GM23338 (cell line): ENCODE results near the gene TNS3. TPM values are rescaled to one million over a fixed set of nuclear protein-coding genes. Genes with fewer than 3 reads are reported as not detected.

ENCODE experiments used
- ATAC-seq: fragments of 200-7000 bp; cut with Tn5 transposase; 3 replicates; pipeline ENCODE4 v1.9.1; 2020
- DNase-seq: peaks from one replicate; pipeline ENCODE4 v3.0.0-alpha.2; 2015; ENCODE audit warnings: low spot score
- H2AFZ ChIP-seq: fragments of 200-600 bp; sonication (generic); 2 replicates; pipeline ENCODE4 v1.8.0; 2016; ENCODE audit warnings: antibody characterized with exemption, mild to moderate bottlenecking, moderate library complexity
- H3F3A ChIP-seq: fragments of 200-600 bp; sonication (generic); replicated peaks from 2 replicates; pipeline ENCODE4 v1.8.0; 2017; ENCODE audit warnings: antibody characterized with exemption, mixed run types, low read depth
- H3K27ac ChIP-seq: fragments of 200-600 bp; sonication (generic); 2 replicates; pipeline ENCODE4 v1.6.1; 2016; ENCODE audit warnings: low read depth
- H3K27me3 ChIP-seq: fragments of 200-600 bp; sonication (generic); 2 replicates; pipeline ENCODE4 v1.8.0; 2016; ENCODE audit warnings: mild to moderate bottlenecking, mixed run types, moderate library complexity; ENCODE audit not compliant: insufficient read depth
- H3K36me3 ChIP-seq: fragments of 200-600 bp; sonication (generic); 2 replicates; pipeline ENCODE4 v1.8.0; 2016; ENCODE audit warnings: mild to moderate bottlenecking; ENCODE audit not compliant: insufficient read depth
- H3K4me1 ChIP-seq: fragments of 200-600 bp; sonication (generic); 2 replicates; pipeline ENCODE4 v1.8.0; 2016; ENCODE audit warnings: mild to moderate bottlenecking, moderate library complexity; ENCODE audit not compliant: insufficient read depth
- H3K4me2 ChIP-seq: fragments of 200-600 bp; sonication (generic); 2 replicates; pipeline ENCODE4 v1.7.1; 2017; ENCODE audit warnings: mixed run types
- H3K4me3 ChIP-seq: fragments of 200-600 bp; sonication (generic); 2 replicates; pipeline ENCODE4 v1.6.1; 2016; ENCODE audit warnings: mixed run types
- H3K79me2 ChIP-seq: fragments of 200-600 bp; sonication (generic); replicated peaks from 2 replicates; pipeline ENCODE4 v1.8.0; 2017; ENCODE audit warnings: mild to moderate bottlenecking; ENCODE audit not compliant: insufficient read depth
- H3K9me2 ChIP-seq: fragments of 200-600 bp; sonication (generic); 2 replicates; pipeline ENCODE4 v1.8.0; 2017; ENCODE audit not compliant: insufficient read depth
- H4K20me1 ChIP-seq: fragments of 200-600 bp; sonication (generic); replicated peaks from 2 replicates; pipeline ENCODE4 v1.8.0; 2017; ENCODE audit warnings: mild to moderate bottlenecking; ENCODE audit not compliant: insufficient read depth
- H3K27ac Mint-ChIP-seq: 2 replicates; pipeline ENCODE4 v1.8.0; 2020; ENCODE audit warnings: inconsistent platforms, mild to moderate bottlenecking, moderate library complexity, mixed read lengths
- H3K27me3 Mint-ChIP-seq: 3 replicates; pipeline ENCODE4 v1.8.0; 2022; ENCODE audit warnings: low read depth, mild to moderate bottlenecking, moderate library complexity, mixed read lengths, inconsistent platforms; ENCODE audit not compliant: insufficient read depth, poor library complexity
- H3K36me3 Mint-ChIP-seq: 3 replicates; pipeline ENCODE4 v1.8.0; 2021; ENCODE audit warnings: low read depth, mild to moderate bottlenecking, inconsistent platforms, moderate library complexity, mixed read lengths
- H3K4me1 Mint-ChIP-seq: 3 replicates; pipeline ENCODE4 v1.8.0; 2020; ENCODE audit warnings: mild to moderate bottlenecking, inconsistent platforms, mixed read lengths
- H3K4me3 Mint-ChIP-seq: 3 replicates; pipeline ENCODE4 v1.8.0; 2021; ENCODE audit warnings: moderate library complexity, mild to moderate bottlenecking, inconsistent platforms, mixed read lengths
- H3K9me3 Mint-ChIP-seq: 3 replicates; pipeline ENCODE4 v1.8.0; 2020; ENCODE audit warnings: moderate library complexity, mild to moderate bottlenecking, inconsistent platforms, mixed read lengths
- CREB1 ChIP-seq: fragments of 250-450 bp; sonication (Bioruptor Pico); IDR thresholded peaks from 2 replicates; pipeline ENCODE4 v1.5.0; 2020; ENCODE audit warnings: low read depth, mild to moderate bottlenecking, moderate library complexity
- EZH2 ChIP-seq: fragments of 200-600 bp; sonication (generic); IDR thresholded peaks from one replicate; pipeline ENCODE4 v1.8.0; 2017; ENCODE audit warnings: antibody characterized with exemption, mild to moderate bottlenecking, low read depth; ENCODE audit not compliant: unreplicated experiment
- JUNB ChIP-seq: IDR thresholded peaks from one replicate; pipeline ENCODE4 v1.6.1; 2016; ENCODE audit warnings: antibody characterized with exemption; ENCODE audit not compliant: unreplicated experiment
- NANOG ChIP-seq: IDR thresholded peaks from 2 replicates; pipeline ENCODE4 v1.6.1; 2016; ENCODE audit warnings: antibody characterized with exemption, borderline replicate concordance
- POLR2AphosphoS5 ChIP-seq: IDR thresholded peaks from 2 replicates; pipeline ENCODE4 v1.6.1; 2016; ENCODE audit warnings: antibody characterized with exemption, low read depth
- STAT1 ChIP-seq: IDR thresholded peaks from one replicate; pipeline ENCODE4 v1.6.1; 2016; ENCODE audit warnings: antibody characterized with exemption; ENCODE audit not compliant: unreplicated experiment
- ZNF114 ChIP-seq: fragments of 250-450 bp; sonication (Bioruptor Pico); IDR thresholded peaks from 2 replicates; pipeline ENCODE4 v1.5.0; 2020; ENCODE audit warnings: mild to moderate bottlenecking, moderate library complexity
- polyA plus RNA-seq: library from polyadenylated mRNA; unstranded; fragments of >200 nt; fragmentation: Nextera tagmentation; extraction: Ambion mirVana; gene quantifications from 2 replicates; pipeline ENCODE4 v1.2.1, GENCODE V29; 2016
- total RNA-seq: library from RNA; depleted of rRNA; stranded (reverse); fragments of >200 nt; shearing (Covaris generic); gene quantifications from 2 replicates; pipeline ENCODE4 v1.2.3, GENCODE V29; 2014
- TF ChIP-seq, protein P1 (sequence below): fragments of 250-450 bp; sonication (Bioruptor Pico); IDR thresholded peaks from 2 replicates; pipeline ENCODE4 v1.5.0; 2020; ENCODE audit warnings: mild to moderate bottlenecking, moderate library complexity
- TF ChIP-seq, protein P2 (sequence below), 2 experiments: fragments of 200-600 bp in 1 of 2; sonication (generic) in 1 of 2; conservative IDR thresholded peaks; 2 replicates each; pipeline versions ENCODE4 v1.5.1 to v1.6.1; 2016 to 2017; ENCODE audit warnings: antibody characterized with exemption in 2 of 2, low read depth in 2 of 2, mild to moderate bottlenecking in 2 of 2, moderate library complexity in 1 of 2
- TF ChIP-seq, protein P3 (sequence below): IDR thresholded peaks from one replicate; pipeline ENCODE4 v1.6.1; 2018; ENCODE audit warnings: antibody characterized with exemption; ENCODE audit not compliant: unreplicated experiment

TNS3 gene
- total and polyA plus RNA-seq, 2 experiments from 2014 or later: 6.2 to 28.7 TPM

DNA sequence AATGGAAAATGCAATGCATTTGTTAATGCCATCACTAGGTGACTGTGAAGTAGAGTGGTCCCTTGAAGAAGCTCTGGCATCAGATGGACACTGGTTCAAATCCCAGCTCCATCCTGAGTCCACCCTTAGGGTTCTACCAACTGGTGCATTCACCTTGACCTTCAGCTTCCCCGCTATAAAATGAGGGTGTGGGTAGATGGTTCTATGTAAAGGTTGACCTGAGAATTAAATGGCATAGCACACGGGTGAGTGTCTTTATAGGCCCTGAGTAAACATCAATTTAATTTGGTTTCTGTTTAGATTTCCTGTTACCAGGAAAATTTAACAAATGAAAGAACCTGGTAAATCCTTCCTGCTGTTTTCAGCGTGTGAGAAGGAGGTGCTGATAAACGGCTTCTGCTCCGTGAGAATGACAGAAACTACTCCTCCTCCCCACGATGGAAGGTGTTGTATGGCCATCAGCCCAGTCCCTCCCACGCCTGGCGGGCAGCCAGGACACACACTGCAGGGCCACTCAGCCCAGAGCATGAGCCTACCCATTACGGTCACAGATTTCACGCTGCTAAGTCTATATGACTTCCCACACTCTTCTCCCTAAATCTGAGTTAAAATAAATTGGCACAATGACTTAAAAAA is 210.1 kb downstream of the TNS3 start:
- no peaks in the 10 kb centered on the region for H3K36me3 ChIP-seq
- Mint-ChIP-seq H3K27ac (peak overlapping the region; percentile 58; the same call in 1 of the 2 replicates), H3K4me1 (peaks cover 29% of the 10 kb centered on the region), H3K27me3 (peaks cover 10% of the 10 kb centered on the region), H3K36me3 (peaks cover 5% of the 10 kb centered on the region; the same call in 2 of the 3 replicates), H3K9me3 (no peaks in the 10 kb centered on the region), H3K4me3 (no peak overlapping the region)
- no peak overlapping the region for H2AFZ ChIP-seq
- H3K9me2 ChIP-seq: no peaks in the 10 kb centered on the region
- H3K4me2 ChIP-seq: 0 out of 2 replicates have a peak overlapping the region, but pooled peaks have one; percentile 29
- no peaks in the 10 kb centered on the region for H3K79me2 ChIP-seq
- peaks cover 5% of the 10 kb centered on the region; the same call in 1 of the 2 replicates for H3K4me1 ChIP-seq
- 0 out of 2 replicates have a peak overlapping the region, but pooled peaks have one; percentile 48 for H3K27ac ChIP-seq
- no peaks in the 10 kb centered on the region for H3F3A ChIP-seq
- DNase-seq: peak; percentile 30
- H4K20me1 ChIP-seq: no peaks in the 10 kb centered on the region; the same call in none of the 2 replicates
- ATAC-seq: peak; percentile 83
- H3K27me3 ChIP-seq: no peaks in the 10 kb centered on the region
- H3K4me3 ChIP-seq: no peak overlapping the region
- no peak for TF ChIP-seq CREB1 (CRISPR knock-in tag)

DNA sequence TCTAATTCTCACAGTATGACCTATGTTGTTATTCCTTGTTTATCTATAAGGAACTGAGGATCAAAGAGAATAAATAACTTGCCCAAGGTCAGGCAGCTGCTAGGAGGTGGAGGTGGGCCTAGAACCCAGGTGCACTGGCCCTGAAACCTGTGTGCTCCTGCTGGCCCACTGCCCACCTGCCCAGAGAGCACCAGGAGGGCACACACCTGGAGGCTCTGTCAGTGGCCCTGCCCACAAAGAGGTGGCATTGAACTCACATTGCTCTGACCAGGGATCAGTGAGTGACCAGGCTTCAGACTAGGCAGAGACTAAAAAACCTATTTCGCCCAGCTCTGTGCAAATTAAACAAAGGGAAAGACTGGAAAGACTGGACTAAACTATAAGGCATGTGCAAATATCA is 210.6 kb downstream of the TNS3 start:
- Mint-ChIP-seq H3K36me3 (peaks cover 5% of the 10 kb centered on the region; the same call in 2 of the 3 replicates), H3K9me3 (no peaks in the 10 kb centered on the region), H3K4me1 (peaks cover 29% of the 10 kb centered on the region), H3K27me3 (peaks cover 10% of the 10 kb centered on the region), H3K4me3 (no peak overlapping the region), H3K27ac (no peak overlapping the region)
- H3K36me3 ChIP-seq: no peaks in the 10 kb centered on the region
- no peak overlapping the region for H2AFZ ChIP-seq
- no peaks in the 10 kb centered on the region for H3F3A ChIP-seq
- H3K4me2 ChIP-seq: no peak overlapping the region
- H3K79me2 ChIP-seq: no peaks in the 10 kb centered on the region
- peaks cover 5% of the 10 kb centered on the region; the same call in 1 of the 2 replicates for H3K4me1 ChIP-seq
- TF ChIP-seq JUNB (no peak), ZNF114 (CRISPR knock-in tag) (no peak), STAT1 (no peak), EZH2 (no peak), POLR2AphosphoS5 (no peak), NANOG (no peak), CREB1 (CRISPR knock-in tag) (no peak)
- TF ChIP-seq, protein P1, sequence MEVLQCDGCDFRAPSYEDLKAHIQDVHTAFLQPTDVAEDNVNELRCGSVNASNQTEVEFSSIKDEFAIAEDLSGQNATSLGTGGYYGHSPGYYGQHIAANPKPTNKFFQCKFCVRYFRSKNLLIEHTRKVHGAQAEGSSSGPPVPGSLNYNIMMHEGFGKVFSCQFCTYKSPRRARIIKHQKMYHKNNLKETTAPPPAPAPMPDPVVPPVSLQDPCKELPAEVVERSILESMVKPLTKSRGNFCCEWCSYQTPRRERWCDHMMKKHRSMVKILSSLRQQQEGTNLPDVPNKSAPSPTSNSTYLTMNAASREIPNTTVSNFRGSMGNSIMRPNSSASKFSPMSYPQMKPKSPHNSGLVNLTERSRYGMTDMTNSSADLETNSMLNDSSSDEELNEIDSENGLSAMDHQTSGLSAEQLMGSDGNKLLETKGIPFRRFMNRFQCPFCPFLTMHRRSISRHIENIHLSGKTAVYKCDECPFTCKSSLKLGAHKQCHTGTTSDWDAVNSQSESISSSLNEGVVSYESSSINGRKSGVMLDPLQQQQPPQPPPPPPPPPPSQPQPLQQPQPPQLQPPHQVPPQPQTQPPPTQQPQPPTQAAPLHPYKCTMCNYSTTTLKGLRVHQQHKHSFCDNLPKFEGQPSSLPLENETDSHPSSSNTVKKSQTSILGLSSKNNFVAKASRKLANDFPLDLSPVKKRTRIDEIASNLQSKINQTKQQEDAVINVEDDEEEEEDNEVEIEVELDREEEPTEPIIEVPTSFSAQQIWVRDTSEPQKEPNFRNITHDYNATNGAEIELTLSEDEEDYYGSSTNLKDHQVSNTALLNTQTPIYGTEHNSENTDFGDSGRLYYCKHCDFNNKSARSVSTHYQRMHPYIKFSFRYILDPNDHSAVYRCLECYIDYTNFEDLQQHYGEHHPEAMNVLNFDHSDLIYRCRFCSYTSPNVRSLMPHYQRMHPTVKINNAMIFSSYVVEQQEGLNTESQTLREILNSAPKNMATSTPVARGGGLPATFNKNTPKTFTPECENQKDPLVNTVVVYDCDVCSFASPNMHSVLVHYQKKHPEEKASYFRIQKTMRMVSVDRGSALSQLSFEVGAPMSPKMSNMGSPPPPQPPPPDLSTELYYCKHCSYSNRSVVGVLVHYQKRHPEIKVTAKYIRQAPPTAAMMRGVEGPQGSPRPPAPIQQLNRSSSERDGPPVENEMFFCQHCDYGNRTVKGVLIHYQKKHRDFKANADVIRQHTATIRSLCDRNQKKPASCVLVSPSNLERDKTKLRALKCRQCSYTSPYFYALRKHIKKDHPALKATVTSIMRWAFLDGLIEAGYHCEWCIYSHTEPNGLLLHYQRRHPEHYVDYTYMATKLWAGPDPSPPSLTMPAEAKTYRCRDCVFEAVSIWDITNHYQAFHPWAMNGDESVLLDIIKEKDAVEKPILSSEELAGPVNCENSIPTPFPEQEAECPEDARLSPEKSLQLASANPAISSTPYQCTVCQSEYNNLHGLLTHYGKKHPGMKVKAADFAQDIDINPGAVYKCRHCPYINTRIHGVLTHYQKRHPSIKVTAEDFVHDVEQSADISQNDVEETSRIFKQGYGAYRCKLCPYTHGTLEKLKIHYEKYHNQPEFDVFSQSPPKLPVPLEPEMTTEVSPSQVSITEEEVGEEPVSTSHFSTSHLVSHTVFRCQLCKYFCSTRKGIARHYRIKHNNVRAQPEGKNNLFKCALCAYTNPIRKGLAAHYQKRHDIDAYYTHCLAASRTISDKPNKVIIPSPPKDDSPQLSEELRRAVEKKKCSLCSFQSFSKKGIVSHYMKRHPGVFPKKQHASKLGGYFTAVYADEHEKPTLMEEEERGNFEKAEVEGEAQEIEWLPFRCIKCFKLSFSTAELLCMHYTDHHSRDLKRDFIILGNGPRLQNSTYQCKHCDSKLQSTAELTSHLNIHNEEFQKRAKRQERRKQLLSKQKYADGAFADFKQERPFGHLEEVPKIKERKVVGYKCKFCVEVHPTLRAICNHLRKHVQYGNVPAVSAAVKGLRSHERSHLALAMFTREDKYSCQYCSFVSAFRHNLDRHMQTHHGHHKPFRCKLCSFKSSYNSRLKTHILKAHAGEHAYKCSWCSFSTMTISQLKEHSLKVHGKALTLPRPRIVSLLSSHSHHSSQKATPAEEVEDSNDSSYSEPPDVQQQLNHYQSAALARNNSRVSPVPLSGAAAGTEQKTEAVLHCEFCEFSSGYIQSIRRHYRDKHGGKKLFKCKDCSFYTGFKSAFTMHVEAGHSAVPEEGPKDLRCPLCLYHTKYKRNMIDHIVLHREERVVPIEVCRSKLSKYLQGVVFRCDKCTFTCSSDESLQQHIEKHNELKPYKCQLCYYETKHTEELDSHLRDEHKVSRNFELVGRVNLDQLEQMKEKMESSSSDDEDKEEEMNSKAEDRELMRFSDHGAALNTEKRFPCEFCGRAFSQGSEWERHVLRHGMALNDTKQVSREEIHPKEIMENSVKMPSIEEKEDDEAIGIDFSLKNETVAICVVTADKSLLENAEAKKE: no peak
- TF ChIP-seq, protein P2, sequence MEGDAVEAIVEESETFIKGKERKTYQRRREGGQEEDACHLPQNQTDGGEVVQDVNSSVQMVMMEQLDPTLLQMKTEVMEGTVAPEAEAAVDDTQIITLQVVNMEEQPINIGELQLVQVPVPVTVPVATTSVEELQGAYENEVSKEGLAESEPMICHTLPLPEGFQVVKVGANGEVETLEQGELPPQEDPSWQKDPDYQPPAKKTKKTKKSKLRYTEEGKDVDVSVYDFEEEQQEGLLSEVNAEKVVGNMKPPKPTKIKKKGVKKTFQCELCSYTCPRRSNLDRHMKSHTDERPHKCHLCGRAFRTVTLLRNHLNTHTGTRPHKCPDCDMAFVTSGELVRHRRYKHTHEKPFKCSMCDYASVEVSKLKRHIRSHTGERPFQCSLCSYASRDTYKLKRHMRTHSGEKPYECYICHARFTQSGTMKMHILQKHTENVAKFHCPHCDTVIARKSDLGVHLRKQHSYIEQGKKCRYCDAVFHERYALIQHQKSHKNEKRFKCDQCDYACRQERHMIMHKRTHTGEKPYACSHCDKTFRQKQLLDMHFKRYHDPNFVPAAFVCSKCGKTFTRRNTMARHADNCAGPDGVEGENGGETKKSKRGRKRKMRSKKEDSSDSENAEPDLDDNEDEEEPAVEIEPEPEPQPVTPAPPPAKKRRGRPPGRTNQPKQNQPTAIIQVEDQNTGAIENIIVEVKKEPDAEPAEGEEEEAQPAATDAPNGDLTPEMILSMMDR (conservative IDR thresholded peaks at IDR 0.05; ENCODE audit: low read depth in 2 of 2): no peak
- TF ChIP-seq, protein P3, sequence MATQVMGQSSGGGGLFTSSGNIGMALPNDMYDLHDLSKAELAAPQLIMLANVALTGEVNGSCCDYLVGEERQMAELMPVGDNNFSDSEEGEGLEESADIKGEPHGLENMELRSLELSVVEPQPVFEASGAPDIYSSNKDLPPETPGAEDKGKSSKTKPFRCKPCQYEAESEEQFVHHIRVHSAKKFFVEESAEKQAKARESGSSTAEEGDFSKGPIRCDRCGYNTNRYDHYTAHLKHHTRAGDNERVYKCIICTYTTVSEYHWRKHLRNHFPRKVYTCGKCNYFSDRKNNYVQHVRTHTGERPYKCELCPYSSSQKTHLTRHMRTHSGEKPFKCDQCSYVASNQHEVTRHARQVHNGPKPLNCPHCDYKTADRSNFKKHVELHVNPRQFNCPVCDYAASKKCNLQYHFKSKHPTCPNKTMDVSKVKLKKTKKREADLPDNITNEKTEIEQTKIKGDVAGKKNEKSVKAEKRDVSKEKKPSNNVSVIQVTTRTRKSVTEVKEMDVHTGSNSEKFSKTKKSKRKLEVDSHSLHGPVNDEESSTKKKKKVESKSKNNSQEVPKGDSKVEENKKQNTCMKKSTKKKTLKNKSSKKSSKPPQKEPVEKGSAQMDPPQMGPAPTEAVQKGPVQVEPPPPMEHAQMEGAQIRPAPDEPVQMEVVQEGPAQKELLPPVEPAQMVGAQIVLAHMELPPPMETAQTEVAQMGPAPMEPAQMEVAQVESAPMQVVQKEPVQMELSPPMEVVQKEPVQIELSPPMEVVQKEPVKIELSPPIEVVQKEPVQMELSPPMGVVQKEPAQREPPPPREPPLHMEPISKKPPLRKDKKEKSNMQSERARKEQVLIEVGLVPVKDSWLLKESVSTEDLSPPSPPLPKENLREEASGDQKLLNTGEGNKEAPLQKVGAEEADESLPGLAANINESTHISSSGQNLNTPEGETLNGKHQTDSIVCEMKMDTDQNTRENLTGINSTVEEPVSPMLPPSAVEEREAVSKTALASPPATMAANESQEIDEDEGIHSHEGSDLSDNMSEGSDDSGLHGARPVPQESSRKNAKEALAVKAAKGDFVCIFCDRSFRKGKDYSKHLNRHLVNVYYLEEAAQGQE: no peak
- DNase-seq (no peak), ATAC-seq (no peak)
- H3K27me3 ChIP-seq: no peaks in the 10 kb centered on the region
- no peak overlapping the region for H3K4me3 ChIP-seq
- H4K20me1 ChIP-seq: no peaks in the 10 kb centered on the region; the same call in none of the 2 replicates
- no peaks in the 10 kb centered on the region for H3K9me2 ChIP-seq
- H3K27ac ChIP-seq: no peak overlapping the region
